Muscle layer of colon (tissue), 2 donors: ENCODE results near the gene OTUB1.

Experiments
- H3K27ac ChIP-seq: one replicate; pipeline ENCODE4 v1.7.0; 2013; ENCODE audit warnings: low read depth, mild to moderate bottlenecking, low read length, moderate library complexity
- H3K27me3 ChIP-seq, 2 donors: one replicate each; pipeline ENCODE4 v1.7.0; 2013; ENCODE audit warnings: low read length in 2 of 2, mild to moderate bottlenecking in 2 of 2; ENCODE audit not compliant: insufficient read depth in 2 of 2, control insufficient read depth in 1 of 2
- H3K36me3 ChIP-seq: one replicate; pipeline ENCODE4 v1.7.0; 2013; ENCODE audit warnings: mild to moderate bottlenecking, low read length; ENCODE audit not compliant: insufficient read depth
- H3K4me1 ChIP-seq: one replicate; pipeline ENCODE4 v1.7.0; 2013; ENCODE audit warnings: mild to moderate bottlenecking, low read length; ENCODE audit not compliant: insufficient read depth
- H3K4me3 ChIP-seq, 2 donors: one replicate each; pipeline ENCODE4 v1.7.0; 2013; ENCODE audit warnings: low read length in 2 of 2, low read depth in 1 of 2, mild to moderate bottlenecking in 1 of 2, moderate library complexity in 1 of 2
- H3K9ac ChIP-seq: one replicate; pipeline ENCODE4 v1.7.0; 2013; ENCODE audit warnings: low read length
- H3K9me3 ChIP-seq: one replicate; pipeline ENCODE4 v1.7.0; 2013; ENCODE audit warnings: mild to moderate bottlenecking, low read length
- donor health status: abdominal sarcoma.
- donor health status: Adenocarcinoma of cecum.

The OTUB1 gene

GRCh38 chr11:64020976-64021756, 34.9 kb downstream of the OTUB1 start:
- no peaks in the 10 kb centered on the region for H3K4me1 ChIP-seq
- no peaks in the 10 kb centered on the region for H3K36me3 ChIP-seq
- H3K9ac ChIP-seq, result no peak overlapping the region
- H3K27me3 ChIP-seq, result no peaks in the 10 kb centered on the region
- H3K4me3 ChIP-seq, result no peak overlapping the region
- no peak overlapping the region for H3K27ac ChIP-seq
- H3K9me3 ChIP-seq, result no peaks in the 10 kb centered on the region

- Histone ChIP-seq H3K4me1 (no peaks in the 10 kb centered on the region), H3K27ac (no peak overlapping the region), H3K36me3 (no peaks in the 10 kb centered on the region), H3K9me3 (no peaks in the 10 kb centered on the region), H3K9ac (no peak overlapping the region), H3K27me3 (no peaks in the 10 kb centered on the region), H3K4me3 (no peak overlapping the region)
These were observed 35.5 kb downstream of the OTUB1 start for GRCh38 chr11:64021757-64022093.

- H3K27ac ChIP-seq, result no peak overlapping the region
- H3K9me3 ChIP-seq, result no peaks in the 10 kb centered on the region
- H3K36me3 ChIP-seq, result no peaks in the 10 kb centered on the region
- no peak overlapping the region for H3K9ac ChIP-seq
- no peak overlapping the region for H3K4me3 ChIP-seq
- H3K27me3 ChIP-seq, result no peaks in the 10 kb centered on the region
- no peaks in the 10 kb centered on the region for H3K4me1 ChIP-seq
These were observed 36.0 kb downstream of the OTUB1 start for GRCh38 chr11:64022125-64022784.

GRCh38 chr11:64023712-64024710, 37.8 kb downstream of the OTUB1 start:
- H3K36me3 ChIP-seq, result no peaks in the 10 kb centered on the region
- no peak overlapping the region for H3K9ac ChIP-seq
- H3K27me3 ChIP-seq, result peaks cover 0 to 11% of the 10 kb centered on the region in 2 donors
- peak overlapping the region; percentile 14 for H3K27ac ChIP-seq
- H3K4me1 ChIP-seq, result no peaks in the 10 kb centered on the region
- no peak overlapping the region for H3K4me3 ChIP-seq
- H3K9me3 ChIP-seq, result no peaks in the 10 kb centered on the region

GRCh38 chr11:64025205-64025604, 39.0 kb downstream of the OTUB1 start:
- H3K4me3 ChIP-seq, result no peak overlapping the region

GRCh38 chr11:64026575-64027205, 40.5 kb downstream of the OTUB1 start:
- Histone ChIP-seq H3K4me1 (no peaks in the 10 kb centered on the region), H3K9me3 (no peaks in the 10 kb centered on the region), H3K27me3 (peaks cover 0 to 12% of the 10 kb centered on the region in 2 donors), H3K4me3 (no peak overlapping the region), H3K27ac (no peak overlapping the region), H3K36me3 (no peaks in the 10 kb centered on the region), H3K9ac (no peak overlapping the region)

More at GRCh38 chr11:64025205-64025604, 39.0 kb downstream of the OTUB1 start:
- Histone ChIP-seq H3K9ac (no peak overlapping the region), H3K27me3 (peaks cover 0 to 12% of the 10 kb centered on the region in 2 donors), H3K4me1 (no peaks in the 10 kb centered on the region), H3K9me3 (no peaks in the 10 kb centered on the region), H3K36me3 (no peaks in the 10 kb centered on the region), H3K27ac (no peak overlapping the region)

- Histone ChIP-seq H3K27me3 (peaks cover 0 to 12% of the 10 kb centered on the region in 2 donors), H3K9me3 (no peaks in the 10 kb centered on the region), H3K4me3 (no peak overlapping the region), H3K9ac (no peak overlapping the region), H3K27ac (no peak overlapping the region), H3K36me3 (no peaks in the 10 kb centered on the region), H3K4me1 (no peaks in the 10 kb centered on the region)
These were observed 41.6 kb downstream of the OTUB1 start for GRCh38 chr11:64027651-64028397.

GRCh38 chr11:64028398-64029115, 42.3 kb downstream of the OTUB1 start:
- Histone ChIP-seq H3K9ac (no peak overlapping the region), H3K9me3 (no peaks in the 10 kb centered on the region), H3K4me1 (no peaks in the 10 kb centered on the region), H3K36me3 (no peaks in the 10 kb centered on the region), H3K4me3 (no peak overlapping the region), H3K27me3 (peaks cover 0 to 12% of the 10 kb centered on the region in 2 donors), H3K27ac (no peak overlapping the region)

GRCh38 chr11:64029773-64030172, 43.5 kb downstream of the OTUB1 start:
- Histone ChIP-seq H3K9me3 (no peaks in the 10 kb centered on the region), H3K27me3 (peaks cover 0 to 15% of the 10 kb centered on the region in 2 donors), H3K36me3 (no peaks in the 10 kb centered on the region), H3K9ac (no peak overlapping the region), H3K4me1 (peaks cover 3% of the 10 kb centered on the region), H3K27ac (no peak overlapping the region), H3K4me3 (no peak overlapping the region)

- Histone ChIP-seq H3K4me3 (no peak overlapping the region), H3K9ac (no peak overlapping the region), H3K9me3 (no peaks in the 10 kb centered on the region), H3K27me3 (peaks cover 0 to 20% of the 10 kb centered on the region in 2 donors), H3K27ac (no peak overlapping the region), H3K36me3 (no peaks in the 10 kb centered on the region), H3K4me1 (peaks cover 8% of the 10 kb centered on the region)
These were observed 44.8 kb downstream of the OTUB1 start for GRCh38 chr11:64031001-64031400.
